HEK293 (cell line): Measurements from ENCODE around the gene SEZ6L.

Source experiments
- GFI1B ChIP-seq: fragments of 450-650 bp; formaldehyde crosslinking; IDR thresholded peaks from 2 replicates; pipeline ENCODE4 v1.5.1; 2016; ENCODE audit warnings: missing biosample characterization, missing genetic modification characterization
- GLIS2 ChIP-seq: fragments of 450-650 bp; formaldehyde crosslinking; IDR thresholded peaks from 2 replicates; pipeline ENCODE4 v1.5.1; 2016; ENCODE audit warnings: missing biosample characterization, missing genetic modification characterization
- HOXD13 ChIP-seq: sonication (generic); formaldehyde crosslinking; IDR thresholded peaks from 2 replicates; pipeline ENCODE4 v1.8.0; 2022; ENCODE audit warnings: missing genetic modification reagents, borderline replicate concordance
- IKZF3 ChIP-seq: fragments of 450-650 bp; IDR thresholded peaks from 2 replicates; pipeline ENCODE4 v1.5.0; 2018; ENCODE audit warnings: missing biosample characterization, mild to moderate bottlenecking, missing genetic modification characterization, moderate library complexity
- MYNN ChIP-seq: fragments of 450-650 bp; formaldehyde crosslinking; IDR thresholded peaks from 2 replicates; pipeline ENCODE4 v1.5.1; 2016; ENCODE audit warnings: missing biosample characterization, missing genetic modification characterization, borderline replicate concordance
- ZBTB17 ChIP-seq: fragments of 450-650 bp; formaldehyde crosslinking; IDR thresholded peaks from 2 replicates; pipeline ENCODE4 v1.5.1; 2016; ENCODE audit warnings: missing biosample characterization, missing genetic modification characterization
- ZBTB20 ChIP-seq: fragments of 450-650 bp; formaldehyde crosslinking; IDR thresholded peaks from 2 replicates; pipeline ENCODE4 v1.5.1; 2016; ENCODE audit warnings: missing biosample characterization, missing genetic modification characterization
- ZFP37 ChIP-seq: fragments of 450-650 bp; formaldehyde crosslinking; IDR thresholded peaks from 2 replicates; pipeline ENCODE4 v1.5.1; 2016; ENCODE audit warnings: missing biosample characterization, missing genetic modification characterization
- ZNF10 ChIP-seq: fragments of 450-650 bp; formaldehyde crosslinking; IDR thresholded peaks from 2 replicates; pipeline ENCODE4 v1.5.1; 2017; ENCODE audit warnings: missing biosample characterization, missing genetic modification characterization
- ZNF148 ChIP-seq: fragments of 450-650 bp; formaldehyde crosslinking; IDR thresholded peaks from 2 replicates; pipeline ENCODE4 v1.5.0; 2017; ENCODE audit warnings: missing biosample characterization, missing genetic modification characterization, borderline replicate concordance
- ZNF2 ChIP-seq: fragments of 450-650 bp; formaldehyde crosslinking; IDR thresholded peaks from 2 replicates; pipeline ENCODE4 v1.5.1; 2016; ENCODE audit warnings: missing biosample characterization, missing genetic modification characterization
- ZNF48 ChIP-seq: fragments of 450-650 bp; formaldehyde crosslinking; IDR thresholded peaks from 2 replicates; pipeline ENCODE4 v1.5.1; 2016; ENCODE audit warnings: missing biosample characterization, missing genetic modification characterization
- ZNF510 ChIP-seq: fragments of 450-650 bp; formaldehyde crosslinking; IDR thresholded peaks from 2 replicates; pipeline ENCODE4 v1.5.1; 2018; ENCODE audit warnings: mild to moderate bottlenecking, missing genetic modification characterization, missing biosample characterization; ENCODE audit not compliant: insufficient replicate concordance
- ZNF549 ChIP-seq: fragments of 450-650 bp; IDR thresholded peaks from 2 replicates; pipeline ENCODE4 v1.5.1; 2018; ENCODE audit warnings: missing biosample characterization, missing genetic modification characterization, mild to moderate bottlenecking, inconsistent platforms, moderate library complexity
- ZNF561 ChIP-seq: fragments of 450-650 bp; IDR thresholded peaks from 2 replicates; pipeline ENCODE4 v1.5.1; 2018; ENCODE audit warnings: missing biosample characterization, missing genetic modification characterization, borderline replicate concordance
- ZNF629 ChIP-seq: fragments of 450-650 bp; formaldehyde crosslinking; IDR thresholded peaks from 2 replicates; pipeline ENCODE4 v1.5.1; 2017; ENCODE audit warnings: missing biosample characterization, missing genetic modification characterization
- ZNF670 ChIP-seq: fragments of 450-650 bp; formaldehyde crosslinking; IDR thresholded peaks from 2 replicates; pipeline ENCODE4 v1.5.1; 2016; ENCODE audit warnings: missing biosample characterization, missing genetic modification characterization, low read depth
- ZSCAN23 ChIP-seq: fragments of 450-650 bp; formaldehyde crosslinking; IDR thresholded peaks from 2 replicates; pipeline ENCODE4 v1.5.1; 2016; ENCODE audit warnings: missing biosample characterization, missing genetic modification characterization
- TF ChIP-seq, protein P1 (sequence below): fragments of 450-650 bp; formaldehyde crosslinking; IDR thresholded peaks from 2 replicates; pipeline ENCODE4 v1.5.1; 2016; ENCODE audit warnings: missing biosample characterization, missing genetic modification characterization
- TF ChIP-seq, protein P2 (sequence below): fragments of 450-650 bp; formaldehyde crosslinking; IDR thresholded peaks from 2 replicates; pipeline ENCODE4 v1.5.1; 2016; ENCODE audit warnings: missing biosample characterization, missing genetic modification characterization
- TF ChIP-seq, protein P3 (sequence below): fragments of 450-650 bp; formaldehyde crosslinking; IDR thresholded peaks from 2 replicates; pipeline ENCODE4 v1.5.1; 2016; ENCODE audit warnings: missing biosample characterization, missing genetic modification characterization, borderline replicate concordance
- TF ChIP-seq, protein P4 (sequence below): fragments of 450-650 bp; formaldehyde crosslinking; IDR thresholded peaks from 2 replicates; pipeline ENCODE4 v1.5.1; 2016; ENCODE audit warnings: missing biosample characterization, missing genetic modification characterization

Gene SEZ6L

DNA sequence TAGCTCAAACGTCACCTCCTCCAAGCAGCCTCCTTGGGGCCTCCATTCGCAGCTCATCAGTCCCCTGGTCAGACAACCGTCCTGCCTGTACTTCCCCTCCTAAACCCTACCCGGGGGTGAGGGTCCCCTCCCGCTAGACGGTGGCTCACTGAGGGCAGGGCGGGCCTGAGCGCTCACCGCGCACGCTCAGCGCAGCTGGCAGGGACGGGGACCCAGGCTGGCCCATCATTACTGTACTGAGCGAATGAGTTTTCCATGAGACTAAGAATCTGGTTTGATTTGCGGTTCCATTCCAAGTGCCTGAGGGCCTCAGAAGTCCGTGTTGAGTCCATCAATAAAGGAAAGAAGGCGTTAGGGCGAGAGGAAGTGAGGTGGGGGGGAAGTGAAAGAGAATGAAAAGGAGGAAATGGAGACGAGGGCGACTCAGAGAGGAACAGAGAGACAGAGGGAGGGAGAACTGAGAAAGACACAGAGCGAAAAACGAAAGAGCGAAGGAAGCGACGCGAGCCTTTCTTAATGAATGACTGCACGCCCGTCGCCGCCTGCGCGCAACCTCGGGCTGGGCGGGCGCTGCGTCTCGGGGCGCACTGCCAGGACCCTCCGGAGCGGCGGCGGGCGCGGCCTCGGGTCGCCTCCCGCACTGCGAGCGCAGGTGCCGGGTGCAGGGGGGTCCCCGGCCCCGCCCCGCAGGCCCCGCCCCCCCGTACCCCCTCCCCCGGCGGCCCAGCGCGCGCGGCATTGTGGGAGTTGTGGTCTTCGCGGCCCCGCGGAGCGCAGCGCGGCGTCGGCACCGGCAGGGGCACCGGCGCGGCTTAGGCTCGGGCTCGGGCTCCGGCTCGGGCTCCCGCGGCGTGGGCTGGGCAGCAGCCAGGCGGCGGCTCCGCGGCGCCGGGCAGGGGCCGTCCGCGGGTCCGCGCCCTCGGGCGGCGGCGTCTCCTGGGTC, 259.5 kb downstream of the SEZ6L start, which contains the start of gene ASPHD2 (continued):
- no peak for TF ChIP-seq ZNF670 (tag by site-specific recombination)
- no peak for TF ChIP-seq ZNF148 (tag by site-specific recombination)
- TF ChIP-seq MYNN (tag by site-specific recombination) = no peak
- TF ChIP-seq ZNF10 (tag by site-specific recombination) = no peak
- TF ChIP-seq, protein P1, sequence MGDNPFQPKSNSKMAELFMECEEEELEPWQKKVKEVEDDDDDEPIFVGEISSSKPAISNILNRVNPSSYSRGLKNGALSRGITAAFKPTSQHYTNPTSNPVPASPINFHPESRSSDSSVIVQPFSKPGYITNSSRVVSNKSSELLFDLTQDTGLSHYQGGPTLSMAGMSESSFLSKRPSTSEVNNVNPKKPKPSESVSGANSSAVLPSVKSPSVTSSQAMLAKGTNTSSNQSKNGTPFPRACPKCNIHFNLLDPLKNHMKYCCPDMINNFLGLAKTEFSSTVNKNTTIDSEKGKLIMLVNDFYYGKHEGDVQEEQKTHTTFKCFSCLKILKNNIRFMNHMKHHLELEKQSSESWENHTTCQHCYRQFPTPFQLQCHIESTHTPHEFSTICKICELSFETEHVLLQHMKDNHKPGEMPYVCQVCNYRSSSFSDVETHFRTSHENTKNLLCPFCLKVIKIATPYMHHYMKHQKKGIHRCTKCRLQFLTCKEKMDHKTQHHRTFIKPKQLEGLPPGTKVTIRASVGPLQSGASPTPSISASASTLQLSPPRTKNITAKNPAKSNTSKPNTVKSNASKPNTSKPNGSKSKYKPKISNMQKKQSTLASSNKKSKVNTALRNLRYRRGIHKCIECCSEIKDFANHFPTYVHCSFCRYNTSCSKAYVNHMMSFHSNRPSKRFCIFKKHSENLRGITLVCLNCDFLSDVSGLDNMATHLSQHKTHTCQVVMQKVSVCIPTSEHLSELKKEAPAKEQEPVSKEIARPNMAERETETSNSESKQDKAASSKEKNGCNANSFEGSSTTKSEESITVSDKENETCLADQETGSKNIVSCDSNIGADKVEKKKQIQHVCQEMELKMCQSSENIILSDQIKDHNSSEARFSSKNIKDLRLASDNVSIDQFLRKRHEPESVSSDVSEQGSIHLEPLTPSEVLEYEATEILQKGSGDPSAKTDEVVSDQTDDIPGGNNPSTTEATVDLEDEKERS (tag by site-specific recombination) = no peak
- no peak for TF ChIP-seq ZNF510 (tag by site-specific recombination)
- TF ChIP-seq, protein P2, sequence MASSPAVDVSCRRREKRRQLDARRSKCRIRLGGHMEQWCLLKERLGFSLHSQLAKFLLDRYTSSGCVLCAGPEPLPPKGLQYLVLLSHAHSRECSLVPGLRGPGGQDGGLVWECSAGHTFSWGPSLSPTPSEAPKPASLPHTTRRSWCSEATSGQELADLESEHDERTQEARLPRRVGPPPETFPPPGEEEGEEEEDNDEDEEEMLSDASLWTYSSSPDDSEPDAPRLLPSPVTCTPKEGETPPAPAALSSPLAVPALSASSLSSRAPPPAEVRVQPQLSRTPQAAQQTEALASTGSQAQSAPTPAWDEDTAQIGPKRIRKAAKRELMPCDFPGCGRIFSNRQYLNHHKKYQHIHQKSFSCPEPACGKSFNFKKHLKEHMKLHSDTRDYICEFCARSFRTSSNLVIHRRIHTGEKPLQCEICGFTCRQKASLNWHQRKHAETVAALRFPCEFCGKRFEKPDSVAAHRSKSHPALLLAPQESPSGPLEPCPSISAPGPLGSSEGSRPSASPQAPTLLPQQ = peak; percentile 72; the same call in 1 of the 2 replicates
- TF ChIP-seq GLIS2 = 0 out of 2 replicates have a peak, but pooled peaks have one; percentile 29
- no peak for TF ChIP-seq IKZF3 (tag by site-specific recombination)
- TF ChIP-seq ZNF561 (tag by site-specific recombination) = peak; percentile 79; the same call in 1 of the 2 replicates
- no peak for TF ChIP-seq GFI1B (tag by site-specific recombination)
- 0 out of 2 replicates have a peak, but pooled peaks have one; percentile 61 for TF ChIP-seq ZNF2 (tag by site-specific recombination)
- no peak for TF ChIP-seq ZNF48
- peak; percentile 70 for TF ChIP-seq ZBTB20
- TF ChIP-seq, protein P3, sequence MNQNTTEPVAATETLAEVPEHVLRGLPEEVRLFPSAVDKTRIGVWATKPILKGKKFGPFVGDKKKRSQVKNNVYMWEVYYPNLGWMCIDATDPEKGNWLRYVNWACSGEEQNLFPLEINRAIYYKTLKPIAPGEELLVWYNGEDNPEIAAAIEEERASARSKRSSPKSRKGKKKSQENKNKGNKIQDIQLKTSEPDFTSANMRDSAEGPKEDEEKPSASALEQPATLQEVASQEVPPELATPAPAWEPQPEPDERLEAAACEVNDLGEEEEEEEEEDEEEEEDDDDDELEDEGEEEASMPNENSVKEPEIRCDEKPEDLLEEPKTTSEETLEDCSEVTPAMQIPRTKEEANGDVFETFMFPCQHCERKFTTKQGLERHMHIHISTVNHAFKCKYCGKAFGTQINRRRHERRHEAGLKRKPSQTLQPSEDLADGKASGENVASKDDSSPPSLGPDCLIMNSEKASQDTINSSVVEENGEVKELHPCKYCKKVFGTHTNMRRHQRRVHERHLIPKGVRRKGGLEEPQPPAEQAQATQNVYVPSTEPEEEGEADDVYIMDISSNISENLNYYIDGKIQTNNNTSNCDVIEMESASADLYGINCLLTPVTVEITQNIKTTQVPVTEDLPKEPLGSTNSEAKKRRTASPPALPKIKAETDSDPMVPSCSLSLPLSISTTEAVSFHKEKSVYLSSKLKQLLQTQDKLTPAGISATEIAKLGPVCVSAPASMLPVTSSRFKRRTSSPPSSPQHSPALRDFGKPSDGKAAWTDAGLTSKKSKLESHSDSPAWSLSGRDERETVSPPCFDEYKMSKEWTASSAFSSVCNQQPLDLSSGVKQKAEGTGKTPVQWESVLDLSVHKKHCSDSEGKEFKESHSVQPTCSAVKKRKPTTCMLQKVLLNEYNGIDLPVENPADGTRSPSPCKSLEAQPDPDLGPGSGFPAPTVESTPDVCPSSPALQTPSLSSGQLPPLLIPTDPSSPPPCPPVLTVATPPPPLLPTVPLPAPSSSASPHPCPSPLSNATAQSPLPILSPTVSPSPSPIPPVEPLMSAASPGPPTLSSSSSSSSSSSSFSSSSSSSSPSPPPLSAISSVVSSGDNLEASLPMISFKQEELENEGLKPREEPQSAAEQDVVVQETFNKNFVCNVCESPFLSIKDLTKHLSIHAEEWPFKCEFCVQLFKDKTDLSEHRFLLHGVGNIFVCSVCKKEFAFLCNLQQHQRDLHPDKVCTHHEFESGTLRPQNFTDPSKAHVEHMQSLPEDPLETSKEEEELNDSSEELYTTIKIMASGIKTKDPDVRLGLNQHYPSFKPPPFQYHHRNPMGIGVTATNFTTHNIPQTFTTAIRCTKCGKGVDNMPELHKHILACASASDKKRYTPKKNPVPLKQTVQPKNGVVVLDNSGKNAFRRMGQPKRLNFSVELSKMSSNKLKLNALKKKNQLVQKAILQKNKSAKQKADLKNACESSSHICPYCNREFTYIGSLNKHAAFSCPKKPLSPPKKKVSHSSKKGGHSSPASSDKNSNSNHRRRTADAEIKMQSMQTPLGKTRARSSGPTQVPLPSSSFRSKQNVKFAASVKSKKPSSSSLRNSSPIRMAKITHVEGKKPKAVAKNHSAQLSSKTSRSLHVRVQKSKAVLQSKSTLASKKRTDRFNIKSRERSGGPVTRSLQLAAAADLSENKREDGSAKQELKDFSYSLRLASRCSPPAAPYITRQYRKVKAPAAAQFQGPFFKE = no peak
- TF ChIP-seq ZNF629 (tag by site-specific recombination) = 0 out of 2 replicates have a peak, but pooled peaks have one; percentile 31
- TF ChIP-seq ZBTB17 (tag by site-specific recombination) = peak; percentile 85
- TF ChIP-seq HOXD13 (CRISPR knock-in tag) = no peak
- no peak for TF ChIP-seq ZFP37 (tag by site-specific recombination)
- TF ChIP-seq, protein P4, sequence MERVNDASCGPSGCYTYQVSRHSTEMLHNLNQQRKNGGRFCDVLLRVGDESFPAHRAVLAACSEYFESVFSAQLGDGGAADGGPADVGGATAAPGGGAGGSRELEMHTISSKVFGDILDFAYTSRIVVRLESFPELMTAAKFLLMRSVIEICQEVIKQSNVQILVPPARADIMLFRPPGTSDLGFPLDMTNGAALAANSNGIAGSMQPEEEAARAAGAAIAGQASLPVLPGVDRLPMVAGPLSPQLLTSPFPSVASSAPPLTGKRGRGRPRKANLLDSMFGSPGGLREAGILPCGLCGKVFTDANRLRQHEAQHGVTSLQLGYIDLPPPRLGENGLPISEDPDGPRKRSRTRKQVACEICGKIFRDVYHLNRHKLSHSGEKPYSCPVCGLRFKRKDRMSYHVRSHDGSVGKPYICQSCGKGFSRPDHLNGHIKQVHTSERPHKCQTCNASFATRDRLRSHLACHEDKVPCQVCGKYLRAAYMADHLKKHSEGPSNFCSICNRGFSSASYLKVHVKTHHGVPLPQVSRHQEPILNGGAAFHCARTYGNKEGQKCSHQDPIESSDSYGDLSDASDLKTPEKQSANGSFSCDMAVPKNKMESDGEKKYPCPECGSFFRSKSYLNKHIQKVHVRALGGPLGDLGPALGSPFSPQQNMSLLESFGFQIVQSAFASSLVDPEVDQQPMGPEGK = no peak; the same call in none of the 2 replicates
- no peak for TF ChIP-seq ZSCAN23 (tag by site-specific recombination)
- TF ChIP-seq ZNF549 (tag by site-specific recombination) = no peak
